ENCODE results near the gene MOB3A.

Gene MOB3A

GRCh38 chr19:2122982-2123381 is 26.9 kb upstream of the MOB3A start:
- DNase-seq = no peak

GRCh38 chr19:2122251-2122650 is 26.1 kb upstream of the MOB3A start:
- no peak for DNase-seq

DNA sequence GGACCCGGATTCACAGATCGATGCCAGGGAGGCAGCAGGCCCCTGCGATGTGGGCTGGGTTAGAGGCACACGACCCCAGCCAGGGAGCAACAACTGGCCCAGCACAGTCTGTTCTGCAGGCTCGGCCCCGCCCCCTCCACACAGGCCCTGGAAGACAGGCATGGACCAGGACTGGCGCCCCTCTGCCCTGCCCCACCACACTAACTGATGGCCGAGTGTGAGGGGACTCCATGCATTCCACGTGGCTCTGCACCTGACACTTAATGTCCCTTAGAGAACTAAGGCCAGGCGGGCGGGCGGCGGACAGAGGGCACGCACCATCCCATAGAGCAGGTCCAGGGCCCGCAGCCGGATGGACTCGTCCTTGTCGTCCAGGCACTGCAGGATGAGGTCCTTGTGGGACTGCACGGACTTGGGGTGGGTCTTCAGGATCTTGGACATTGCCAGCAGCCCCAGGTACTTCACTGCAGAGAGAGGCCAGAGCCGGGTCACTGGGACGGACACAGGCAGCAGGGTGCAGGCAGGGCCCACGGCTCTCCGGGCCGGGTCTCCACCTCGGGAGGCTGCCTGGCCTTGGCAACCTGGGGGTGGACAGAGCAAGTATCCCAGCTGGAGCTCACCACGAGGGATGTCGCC is 25.4 kb upstream of the MOB3A start:
- no peak for DNase-seq

- DNase-seq = no peak
Observed at GRCh38 chr19:2120821-2121220, 24.7 kb upstream of the MOB3A start.

DNA sequence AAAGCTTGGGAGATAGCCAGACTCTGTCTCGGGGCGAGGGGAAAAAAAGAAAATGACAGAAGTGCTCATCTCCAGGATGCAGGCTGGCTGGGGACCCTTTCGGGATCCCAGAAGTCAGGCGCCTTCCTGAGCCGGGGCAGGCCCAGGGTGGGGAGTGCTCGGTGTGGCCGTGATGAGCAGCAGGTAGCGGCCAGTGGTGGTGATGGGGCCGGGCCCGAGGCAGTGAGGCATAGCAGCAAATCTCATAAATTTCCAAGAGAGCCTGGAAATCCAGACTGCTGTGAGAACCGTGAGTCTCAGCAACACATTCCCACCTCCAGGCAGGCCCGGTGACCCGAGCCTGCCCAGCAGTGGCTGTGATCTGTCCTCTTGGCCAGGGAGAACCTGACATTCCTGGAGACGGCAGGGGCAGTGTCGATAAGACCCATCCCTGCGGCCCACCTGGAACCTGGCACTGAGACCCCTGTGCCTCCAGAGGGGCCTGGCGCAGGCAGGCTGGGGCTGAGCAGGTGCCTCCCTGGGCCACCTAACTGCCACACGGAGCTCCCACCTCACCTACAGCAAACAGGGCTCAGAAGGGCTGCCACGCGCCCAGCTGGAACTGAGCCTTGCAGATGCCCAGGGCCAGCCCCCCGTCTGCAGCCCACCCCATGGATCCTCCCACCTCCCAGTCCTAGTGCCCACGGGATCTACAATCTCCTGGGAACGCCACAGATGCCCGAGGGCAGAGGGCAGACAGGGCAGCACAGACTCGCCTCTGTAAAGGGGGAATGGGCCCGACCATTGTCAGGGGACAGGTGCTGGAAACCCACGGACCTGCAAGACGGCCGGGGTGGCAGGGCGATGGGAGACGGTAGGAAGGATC is 24.0 kb upstream of the MOB3A start:
- no peak for DNase-seq

DNA sequence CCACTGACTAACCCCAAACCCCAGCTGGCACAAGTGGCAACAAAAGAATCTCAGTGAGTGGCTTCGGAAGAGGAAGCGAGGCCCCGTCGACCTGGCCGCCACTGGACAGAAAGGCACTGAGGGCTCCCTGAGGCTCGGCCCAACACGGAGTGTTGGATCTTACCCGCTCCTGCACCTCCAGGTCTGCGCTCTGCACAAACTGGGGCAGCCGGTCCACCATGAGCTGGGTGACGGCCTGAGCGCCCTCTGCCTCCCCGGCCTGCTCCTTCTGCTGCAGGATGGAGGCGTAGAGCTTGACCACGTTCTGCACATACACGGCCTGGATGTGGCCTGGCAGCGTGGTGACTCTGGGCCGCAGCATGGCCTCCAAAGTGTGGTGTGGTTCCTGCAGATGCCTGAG is 22.3 kb upstream of the MOB3A start:
- DNase-seq = no peak

DNA sequence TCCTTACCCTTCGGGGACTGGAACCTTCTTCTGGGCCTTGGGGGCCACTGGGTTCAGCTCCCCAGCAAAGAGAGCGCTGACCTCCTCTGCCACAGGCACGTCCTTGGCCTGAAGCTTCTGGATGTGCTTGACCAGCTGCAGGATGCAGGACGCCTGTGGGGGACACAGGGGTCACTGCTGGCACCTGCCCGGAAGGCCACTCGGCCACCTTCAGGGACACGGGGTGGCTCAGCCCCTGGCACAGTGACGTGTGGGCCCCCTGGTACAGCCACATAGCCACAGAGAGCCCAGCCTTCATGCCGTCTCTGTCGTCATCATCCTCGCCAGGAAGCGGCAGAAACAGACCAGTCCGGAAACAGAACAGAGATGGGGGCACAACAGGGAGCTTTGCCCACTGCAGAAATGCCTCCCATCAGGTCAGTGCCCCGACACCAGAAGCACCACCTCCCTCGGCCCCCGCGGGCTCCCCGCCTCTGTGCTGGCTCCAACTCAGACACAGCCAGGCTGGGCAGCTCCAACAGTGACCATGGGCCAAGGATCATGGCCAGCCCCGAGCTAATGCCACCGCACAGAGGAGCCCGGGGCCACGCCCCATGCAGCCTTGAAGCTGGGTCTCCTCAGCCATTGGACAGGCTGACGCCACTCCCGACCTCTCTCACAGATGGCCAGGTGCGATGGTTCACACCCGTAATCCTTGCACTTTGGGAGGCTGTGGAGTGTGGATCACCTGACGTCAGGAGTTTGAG is 21.3 kb upstream of the MOB3A start:
- DNase-seq = no peak

- DNase-seq = no peak
Observed at GRCh38 chr19:2116507-2116906, 20.4 kb upstream of the MOB3A start.

- DNase-seq = no peak
Observed at GRCh38 chr19:2115911-2116426, 19.8 kb upstream of the MOB3A start.

- no peak for DNase-seq
Observed at GRCh38 chr19:2115324-2115723, 19.2 kb upstream of the MOB3A start.

GRCh38 chr19:2114821-2115220 is 18.7 kb upstream of the MOB3A start:
- DNase-seq = no peak

GRCh38 chr19:2114218-2114617 is 18.1 kb upstream of the MOB3A start:
- DNase-seq = no peak

GRCh38 chr19:2113439-2114211 is 17.5 kb upstream of the MOB3A start:
- no peak for DNase-seq

DNA sequence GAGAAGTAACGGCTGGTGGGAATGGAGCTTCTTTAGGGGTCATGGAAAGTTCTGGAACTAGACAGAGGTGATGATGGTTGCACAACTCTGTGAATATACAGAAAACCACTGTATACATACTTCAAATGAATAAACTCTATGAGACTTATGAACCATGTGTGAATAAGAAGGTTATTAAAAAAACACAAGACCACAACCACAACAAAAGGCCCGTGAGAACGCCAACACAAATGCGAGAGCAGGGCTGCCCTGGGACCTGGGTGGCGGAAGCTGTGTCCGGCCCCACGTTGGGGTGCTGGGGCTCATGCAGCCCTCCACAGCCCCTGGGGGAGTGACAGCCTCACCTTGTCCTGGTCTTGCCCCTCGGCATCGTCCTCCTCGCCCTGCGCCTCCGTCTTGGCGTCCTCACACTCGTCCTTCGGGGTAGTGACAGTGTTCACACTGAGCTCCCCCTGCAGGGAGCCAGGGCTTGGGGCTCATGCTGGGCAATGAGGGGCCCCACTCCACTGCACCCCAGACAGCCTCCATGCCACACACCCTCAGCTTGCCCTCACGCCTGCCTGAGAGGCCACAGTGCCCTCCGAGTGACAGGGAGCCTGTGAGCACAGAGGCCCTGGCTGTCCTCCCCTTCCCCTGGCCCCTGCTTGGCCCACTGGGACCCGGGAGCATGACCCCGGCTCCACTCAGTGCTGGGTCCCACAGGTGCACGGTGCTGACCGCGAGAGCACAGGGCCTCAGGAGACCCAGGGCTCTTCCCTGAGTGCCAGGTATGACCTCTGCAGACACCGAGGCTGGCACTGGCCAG is 16.6 kb upstream of the MOB3A start:
- DNase-seq = no peak

DNA sequence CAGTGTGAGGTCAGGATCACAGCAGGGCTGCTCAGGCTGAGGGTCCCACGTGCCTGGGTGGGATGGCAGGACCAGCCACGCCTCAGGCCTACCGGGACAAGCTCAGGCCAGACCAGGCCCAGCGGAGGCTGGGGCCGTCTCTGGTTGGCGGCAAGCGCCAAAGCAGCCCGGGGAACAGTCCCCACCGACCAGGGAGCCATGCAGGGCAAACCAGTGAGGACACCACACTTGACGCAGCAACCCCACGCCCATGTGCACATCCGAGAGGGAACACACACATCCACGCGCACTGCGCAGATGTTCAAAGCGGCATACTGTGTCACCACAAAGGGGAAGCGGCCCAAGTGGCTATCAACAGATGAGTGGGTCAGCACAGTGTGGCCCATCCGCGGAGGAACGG is 15.8 kb upstream of the MOB3A start:
- DNase-seq = no peak

DNA sequence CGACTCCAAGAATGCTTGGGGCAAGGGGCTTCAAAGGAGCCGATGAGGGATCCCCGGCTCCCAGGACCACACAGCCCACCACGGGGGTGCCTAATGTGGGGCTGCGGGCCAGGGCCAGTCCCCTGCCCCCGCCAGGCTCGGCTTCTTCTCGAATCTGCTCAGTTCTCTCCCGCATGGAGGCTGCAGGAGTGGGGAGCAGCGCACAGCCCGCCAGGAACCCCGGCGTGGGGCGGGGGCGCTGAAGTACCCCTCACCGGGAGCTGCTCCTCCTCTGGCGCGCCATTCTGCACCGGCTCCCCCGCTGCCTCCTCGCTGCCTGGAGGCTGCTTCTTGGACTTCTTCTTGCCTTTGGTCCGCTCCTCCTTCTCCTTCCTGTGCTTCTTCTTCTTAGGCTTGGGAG is 15.3 kb upstream of the MOB3A start:
- DNase-seq = no peak

GRCh38 chr19:2110822-2111221 is 14.7 kb upstream of the MOB3A start:
- no peak for DNase-seq

DNA sequence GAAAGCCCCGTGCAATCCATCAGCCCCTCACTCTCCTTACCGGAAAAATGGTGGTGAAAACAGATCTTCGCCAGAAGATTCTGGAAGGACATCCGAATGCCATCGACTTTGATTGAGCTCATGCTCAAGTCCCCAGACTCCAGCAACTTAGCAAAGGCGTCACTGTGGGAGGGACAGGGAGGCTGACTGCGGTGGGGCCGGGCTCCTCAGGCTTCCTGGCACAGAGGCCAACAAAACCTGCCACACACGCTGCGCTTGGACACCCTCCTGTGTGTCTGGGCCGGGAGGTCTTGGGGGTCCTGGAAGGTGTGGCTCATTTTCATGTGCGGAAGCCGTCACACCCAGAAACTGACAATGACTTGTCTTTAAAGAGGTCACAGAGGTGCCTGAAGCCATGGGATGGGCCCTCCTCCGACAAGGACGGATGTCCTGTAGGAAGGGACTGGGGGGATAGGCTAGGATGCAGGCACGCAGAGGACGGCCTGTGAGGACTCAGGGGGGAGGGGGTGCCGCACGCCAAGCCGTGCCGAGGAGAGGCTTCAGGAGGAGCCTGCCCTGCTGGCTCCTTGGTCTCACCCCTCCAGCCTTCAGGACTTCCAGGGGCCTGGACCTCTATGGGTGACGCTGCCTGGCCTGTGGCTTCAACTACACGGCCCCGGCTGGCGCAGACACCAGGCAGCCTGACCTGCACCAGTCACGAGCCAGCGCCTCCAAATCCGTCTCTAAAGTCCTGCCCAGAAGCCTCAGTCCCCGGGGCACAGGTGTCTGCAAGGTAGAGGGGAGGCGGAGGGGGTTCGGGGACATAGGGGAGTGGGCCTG is 13.1 kb upstream of the MOB3A start:
- no peak for DNase-seq

DNA sequence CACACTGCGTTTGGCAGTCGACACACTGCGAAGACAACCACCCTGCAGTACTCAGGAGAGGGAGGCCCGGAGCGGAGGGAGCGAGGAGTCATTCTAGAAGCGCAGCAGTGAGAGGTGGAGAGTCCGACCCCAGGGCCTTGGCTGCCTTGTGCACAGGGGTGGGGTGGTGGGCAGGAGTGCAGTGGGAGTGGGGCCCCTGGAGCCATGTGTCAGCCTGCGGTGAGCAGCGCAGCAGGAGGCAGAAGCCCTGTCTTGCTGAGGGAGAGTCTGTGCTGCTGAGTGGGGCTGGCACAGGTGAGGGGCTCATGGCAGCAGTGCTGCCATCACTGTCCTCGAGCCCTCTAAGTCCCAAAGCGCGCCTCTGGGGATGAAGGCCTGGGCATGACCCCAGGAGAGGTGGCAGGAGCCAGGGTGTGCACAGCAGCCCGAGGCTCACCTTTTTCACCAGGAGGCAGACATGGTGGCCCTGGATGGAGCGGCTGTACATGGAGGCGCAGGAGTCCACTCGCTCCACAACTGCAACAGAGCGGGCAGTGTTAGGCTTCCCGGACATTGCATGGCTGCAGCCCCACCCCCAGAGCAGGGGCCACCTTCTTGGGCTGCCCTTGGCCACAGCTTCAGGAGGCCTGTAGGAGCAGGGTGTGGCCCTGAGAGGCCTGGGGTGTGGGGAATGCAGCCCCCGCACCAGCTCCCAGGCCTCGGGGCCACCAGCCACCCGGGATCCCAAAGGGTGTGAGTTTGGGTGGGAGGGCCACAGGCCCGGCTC is 12.3 kb upstream of the MOB3A start:
- no peak for DNase-seq

- DNase-seq = no peak
Observed at GRCh38 chr19:2103045-2103707, 7.0 kb upstream of the MOB3A start.
